Measurements from ENCODE around the gene ZFY.

DNA sequence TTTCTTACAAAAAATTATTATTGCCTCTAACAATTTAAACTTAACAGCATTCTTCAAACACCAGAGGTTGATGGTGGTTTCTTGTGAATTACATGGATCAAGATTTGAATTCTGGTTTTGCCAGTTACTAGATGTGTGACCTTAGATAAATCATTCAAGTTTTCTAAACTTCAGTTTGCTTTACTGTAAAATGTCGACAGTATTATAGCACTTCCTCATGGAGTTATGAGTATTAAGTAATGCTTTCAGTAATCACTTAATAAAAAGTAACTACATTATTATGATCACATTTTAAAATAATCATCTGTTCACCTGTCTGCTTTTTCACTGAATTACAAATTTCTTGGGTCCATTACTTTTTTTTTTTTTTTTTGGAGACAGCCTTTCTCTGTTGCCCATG, 37.5 kb downstream of the ZFY start:
- no peak for TF ChIP-seq JUND (IDR thresholded peaks at IDR 0.05)
- TF ChIP-seq, protein P1, sequence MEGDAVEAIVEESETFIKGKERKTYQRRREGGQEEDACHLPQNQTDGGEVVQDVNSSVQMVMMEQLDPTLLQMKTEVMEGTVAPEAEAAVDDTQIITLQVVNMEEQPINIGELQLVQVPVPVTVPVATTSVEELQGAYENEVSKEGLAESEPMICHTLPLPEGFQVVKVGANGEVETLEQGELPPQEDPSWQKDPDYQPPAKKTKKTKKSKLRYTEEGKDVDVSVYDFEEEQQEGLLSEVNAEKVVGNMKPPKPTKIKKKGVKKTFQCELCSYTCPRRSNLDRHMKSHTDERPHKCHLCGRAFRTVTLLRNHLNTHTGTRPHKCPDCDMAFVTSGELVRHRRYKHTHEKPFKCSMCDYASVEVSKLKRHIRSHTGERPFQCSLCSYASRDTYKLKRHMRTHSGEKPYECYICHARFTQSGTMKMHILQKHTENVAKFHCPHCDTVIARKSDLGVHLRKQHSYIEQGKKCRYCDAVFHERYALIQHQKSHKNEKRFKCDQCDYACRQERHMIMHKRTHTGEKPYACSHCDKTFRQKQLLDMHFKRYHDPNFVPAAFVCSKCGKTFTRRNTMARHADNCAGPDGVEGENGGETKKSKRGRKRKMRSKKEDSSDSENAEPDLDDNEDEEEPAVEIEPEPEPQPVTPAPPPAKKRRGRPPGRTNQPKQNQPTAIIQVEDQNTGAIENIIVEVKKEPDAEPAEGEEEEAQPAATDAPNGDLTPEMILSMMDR (IDR thresholded peaks at IDR 0.05; ENCODE audit: low read depth, low read length, missing input control), result no peak
- TF ChIP-seq, protein P2, sequence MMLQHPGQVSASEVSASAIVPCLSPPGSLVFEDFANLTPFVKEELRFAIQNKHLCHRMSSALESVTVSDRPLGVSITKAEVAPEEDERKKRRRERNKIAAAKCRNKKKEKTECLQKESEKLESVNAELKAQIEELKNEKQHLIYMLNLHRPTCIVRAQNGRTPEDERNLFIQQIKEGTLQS (IDR thresholded peaks at IDR 0.05), result no peak
- TF ChIP-seq HNF4A (conservative IDR thresholded peaks at IDR 0.05), result no peak
- no peak for TF ChIP-seq TAF1 (conservative IDR thresholded peaks at IDR 0.05)
- no peak for TF ChIP-seq RAD21 (IDR thresholded peaks at IDR 0.05)
- no peak for TF ChIP-seq FOXA2 (IDR thresholded peaks at IDR 0.05)
- TF ChIP-seq SP1 (IDR thresholded peaks at IDR 0.05), result no peak
- TF ChIP-seq, protein P3, sequence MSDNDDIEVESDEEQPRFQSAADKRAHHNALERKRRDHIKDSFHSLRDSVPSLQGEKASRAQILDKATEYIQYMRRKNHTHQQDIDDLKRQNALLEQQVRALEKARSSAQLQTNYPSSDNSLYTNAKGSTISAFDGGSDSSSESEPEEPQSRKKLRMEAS (IDR thresholded peaks at IDR 0.05), result no peak
- no peak for TF ChIP-seq YY1 (IDR thresholded peaks at IDR 0.05)
- TF ChIP-seq FOXA1 (IDR thresholded peaks at IDR 0.05), result no peak
- TF ChIP-seq, protein P4, sequence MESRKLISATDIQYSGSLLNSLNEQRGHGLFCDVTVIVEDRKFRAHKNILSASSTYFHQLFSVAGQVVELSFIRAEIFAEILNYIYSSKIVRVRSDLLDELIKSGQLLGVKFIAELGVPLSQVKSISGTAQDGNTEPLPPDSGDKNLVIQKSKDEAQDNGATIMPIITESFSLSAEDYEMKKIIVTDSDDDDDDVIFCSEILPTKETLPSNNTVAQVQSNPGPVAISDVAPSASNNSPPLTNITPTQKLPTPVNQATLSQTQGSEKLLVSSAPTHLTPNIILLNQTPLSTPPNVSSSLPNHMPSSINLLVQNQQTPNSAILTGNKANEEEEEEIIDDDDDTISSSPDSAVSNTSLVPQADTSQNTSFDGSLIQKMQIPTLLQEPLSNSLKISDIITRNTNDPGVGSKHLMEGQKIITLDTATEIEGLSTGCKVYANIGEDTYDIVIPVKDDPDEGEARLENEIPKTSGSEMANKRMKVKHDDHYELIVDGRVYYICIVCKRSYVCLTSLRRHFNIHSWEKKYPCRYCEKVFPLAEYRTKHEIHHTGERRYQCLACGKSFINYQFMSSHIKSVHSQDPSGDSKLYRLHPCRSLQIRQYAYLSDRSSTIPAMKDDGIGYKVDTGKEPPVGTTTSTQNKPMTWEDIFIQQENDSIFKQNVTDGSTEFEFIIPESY (IDR thresholded peaks at IDR 0.05), result no peak
- TF ChIP-seq, protein P5, sequence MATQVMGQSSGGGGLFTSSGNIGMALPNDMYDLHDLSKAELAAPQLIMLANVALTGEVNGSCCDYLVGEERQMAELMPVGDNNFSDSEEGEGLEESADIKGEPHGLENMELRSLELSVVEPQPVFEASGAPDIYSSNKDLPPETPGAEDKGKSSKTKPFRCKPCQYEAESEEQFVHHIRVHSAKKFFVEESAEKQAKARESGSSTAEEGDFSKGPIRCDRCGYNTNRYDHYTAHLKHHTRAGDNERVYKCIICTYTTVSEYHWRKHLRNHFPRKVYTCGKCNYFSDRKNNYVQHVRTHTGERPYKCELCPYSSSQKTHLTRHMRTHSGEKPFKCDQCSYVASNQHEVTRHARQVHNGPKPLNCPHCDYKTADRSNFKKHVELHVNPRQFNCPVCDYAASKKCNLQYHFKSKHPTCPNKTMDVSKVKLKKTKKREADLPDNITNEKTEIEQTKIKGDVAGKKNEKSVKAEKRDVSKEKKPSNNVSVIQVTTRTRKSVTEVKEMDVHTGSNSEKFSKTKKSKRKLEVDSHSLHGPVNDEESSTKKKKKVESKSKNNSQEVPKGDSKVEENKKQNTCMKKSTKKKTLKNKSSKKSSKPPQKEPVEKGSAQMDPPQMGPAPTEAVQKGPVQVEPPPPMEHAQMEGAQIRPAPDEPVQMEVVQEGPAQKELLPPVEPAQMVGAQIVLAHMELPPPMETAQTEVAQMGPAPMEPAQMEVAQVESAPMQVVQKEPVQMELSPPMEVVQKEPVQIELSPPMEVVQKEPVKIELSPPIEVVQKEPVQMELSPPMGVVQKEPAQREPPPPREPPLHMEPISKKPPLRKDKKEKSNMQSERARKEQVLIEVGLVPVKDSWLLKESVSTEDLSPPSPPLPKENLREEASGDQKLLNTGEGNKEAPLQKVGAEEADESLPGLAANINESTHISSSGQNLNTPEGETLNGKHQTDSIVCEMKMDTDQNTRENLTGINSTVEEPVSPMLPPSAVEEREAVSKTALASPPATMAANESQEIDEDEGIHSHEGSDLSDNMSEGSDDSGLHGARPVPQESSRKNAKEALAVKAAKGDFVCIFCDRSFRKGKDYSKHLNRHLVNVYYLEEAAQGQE (IDR thresholded peaks at IDR 0.05), result no peak
- no peak for TF ChIP-seq GABPA (IDR thresholded peaks at IDR 0.05 in 1 of 2, conservative IDR thresholded peaks at IDR 0.05 in 1 of 2)

Data from liver (tissue), 3 donors.